Activated naive CD8-positive, alpha-beta T cell treated with anti-CD3 and anti-CD28 coated beads for 36 hours (primary cell): ENCODE data around the gene DUSP28. TPM values are rescaled to one million over a fixed set of nuclear protein-coding genes. Genes with fewer than 3 reads are reported as not detected.

Source experiments
- DNase-seq: peaks from one replicate; pipeline ENCODE4 v3.0.0; 2021
- H3K27ac Mint-ChIP-seq: one replicate; pipeline ENCODE4 v1.8.0; 2022; ENCODE audit warnings: mild to moderate bottlenecking, moderate library complexity, mixed read lengths
- H3K27me3 Mint-ChIP-seq: one replicate; pipeline ENCODE4 v1.8.0; 2022; ENCODE audit warnings: mild to moderate bottlenecking, mixed read lengths
- H3K36me3 Mint-ChIP-seq: one replicate; pipeline ENCODE4 v1.8.0; 2021; ENCODE audit warnings: mild to moderate bottlenecking, mixed read lengths
- H3K4me1 Mint-ChIP-seq: one replicate; pipeline ENCODE4 v1.8.0; 2021; ENCODE audit warnings: mixed read lengths
- H3K4me3 Mint-ChIP-seq: one replicate; pipeline ENCODE4 v1.8.0; 2022; ENCODE audit warnings: mild to moderate bottlenecking, moderate library complexity, mixed read lengths
- H3K9me3 Mint-ChIP-seq: one replicate; pipeline ENCODE4 v1.8.0; 2022; ENCODE audit warnings: mixed read lengths
- total RNA-seq, 2 experiments: library from RNA; stranded (reverse); gene quantifications; one replicate each; pipeline ENCODE4 v1.2.3, GENCODE V29; 2021

The DUSP28 gene
- total RNA-seq, 2 experiments from 2014 or later, result 6.7 to 6.9 TPM

DNA sequence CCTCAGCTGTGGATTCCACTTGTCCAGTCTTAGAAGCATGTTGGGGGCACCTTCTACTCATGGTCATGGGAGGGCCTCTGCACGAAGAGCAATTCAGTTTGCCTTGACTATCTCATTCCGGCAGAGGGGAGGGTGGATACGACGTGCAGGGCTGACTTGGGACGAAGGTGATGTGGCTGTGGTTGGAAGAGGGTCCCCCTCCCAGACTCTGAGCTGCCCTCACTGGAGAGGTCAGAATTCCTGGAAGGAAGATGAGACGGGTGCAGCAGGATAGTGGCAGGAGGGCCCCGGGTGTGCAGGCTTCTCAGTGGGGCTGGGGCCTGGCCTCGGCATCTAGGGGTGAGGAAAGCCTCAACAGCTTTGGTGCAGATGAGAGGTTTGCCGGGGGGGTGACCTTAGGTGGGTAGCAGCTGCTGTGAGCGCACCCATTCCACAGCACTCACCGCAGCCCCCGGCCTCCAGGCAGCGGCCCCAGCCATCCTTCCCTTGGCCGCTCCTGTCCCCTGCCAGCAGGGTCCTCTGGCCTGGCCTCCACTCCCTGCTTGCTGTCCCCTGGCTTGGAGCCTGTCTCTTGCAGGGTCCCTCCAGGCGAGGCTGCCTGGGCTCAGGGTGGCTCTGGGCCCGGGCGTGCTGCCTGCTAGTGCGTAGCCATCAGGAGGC lies 11.3 kb downstream of the DUSP28 start:
- Mint-ChIP-seq H3K4me1 (peaks cover 26% of the 10 kb centered on the region), H3K9me3 (no peaks in the 10 kb centered on the region), H3K27me3 (no peaks in the 10 kb centered on the region), H3K4me3 (no peak overlapping the region), H3K27ac (peak overlapping the region; percentile 13), H3K36me3 (no peaks in the 10 kb centered on the region)
- no peak for DNase-seq

DNA sequence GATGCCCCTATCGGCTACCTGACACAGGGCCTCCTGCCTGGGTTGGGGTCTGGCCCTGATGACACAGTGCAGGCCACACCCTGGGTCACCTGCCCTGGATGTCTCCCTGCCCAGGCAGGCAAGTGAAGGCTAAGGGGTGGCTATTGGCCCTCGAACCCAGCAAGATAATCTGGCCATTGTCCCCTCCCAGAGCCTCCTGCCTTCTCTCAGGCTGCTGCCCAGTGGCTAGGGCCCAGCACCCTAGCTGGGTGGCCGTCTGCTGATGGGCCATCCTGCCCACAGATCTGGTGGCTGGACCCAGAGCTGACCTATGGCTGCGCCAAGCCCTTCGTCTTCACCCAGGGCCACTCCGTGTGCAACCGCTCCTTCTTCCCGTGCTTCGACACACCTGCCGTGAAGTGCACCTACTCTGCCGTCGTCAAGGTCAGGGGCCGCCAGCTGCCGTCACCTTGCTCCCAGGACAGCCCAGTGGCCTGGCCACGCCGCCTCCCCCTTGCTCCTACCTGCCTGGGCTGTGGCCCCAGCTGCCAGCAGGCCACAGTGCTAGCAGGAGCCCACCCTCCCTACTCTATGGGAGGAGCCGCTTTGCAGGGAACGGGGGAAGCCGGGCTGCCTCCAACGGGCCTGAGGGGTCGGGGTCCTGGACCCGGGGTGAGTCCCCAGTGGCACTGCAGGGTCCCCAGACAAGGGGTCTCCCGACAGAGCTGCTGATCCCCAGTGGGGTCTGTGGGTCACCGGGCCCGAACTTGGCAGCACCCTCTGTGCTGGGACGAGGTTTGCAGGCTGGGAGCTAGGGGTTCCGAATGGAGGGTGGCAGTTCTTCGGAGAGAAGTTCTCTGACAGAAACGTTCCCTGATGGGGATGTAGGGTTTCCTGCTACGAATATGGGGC lies 12.2 kb downstream of the DUSP28 start:
- Mint-ChIP-seq H3K36me3 (peaks cover 2% of the 10 kb centered on the region), H3K4me3 (no peak overlapping the region), H3K27ac (no peak overlapping the region), H3K9me3 (no peaks in the 10 kb centered on the region), H3K27me3 (no peaks in the 10 kb centered on the region), H3K4me1 (peaks cover 20% of the 10 kb centered on the region)
- DNase-seq, result no peak

- DNase-seq, result no peak
- Mint-ChIP-seq H3K27ac (no peak overlapping the region), H3K4me3 (no peak overlapping the region), H3K9me3 (no peaks in the 10 kb centered on the region), H3K36me3 (peaks cover 2% of the 10 kb centered on the region), H3K4me1 (peaks cover 17% of the 10 kb centered on the region), H3K27me3 (no peaks in the 10 kb centered on the region)
Measured at GRCh38 chr2:240573071-240573515, 12.9 kb downstream of the DUSP28 start.

DNA sequence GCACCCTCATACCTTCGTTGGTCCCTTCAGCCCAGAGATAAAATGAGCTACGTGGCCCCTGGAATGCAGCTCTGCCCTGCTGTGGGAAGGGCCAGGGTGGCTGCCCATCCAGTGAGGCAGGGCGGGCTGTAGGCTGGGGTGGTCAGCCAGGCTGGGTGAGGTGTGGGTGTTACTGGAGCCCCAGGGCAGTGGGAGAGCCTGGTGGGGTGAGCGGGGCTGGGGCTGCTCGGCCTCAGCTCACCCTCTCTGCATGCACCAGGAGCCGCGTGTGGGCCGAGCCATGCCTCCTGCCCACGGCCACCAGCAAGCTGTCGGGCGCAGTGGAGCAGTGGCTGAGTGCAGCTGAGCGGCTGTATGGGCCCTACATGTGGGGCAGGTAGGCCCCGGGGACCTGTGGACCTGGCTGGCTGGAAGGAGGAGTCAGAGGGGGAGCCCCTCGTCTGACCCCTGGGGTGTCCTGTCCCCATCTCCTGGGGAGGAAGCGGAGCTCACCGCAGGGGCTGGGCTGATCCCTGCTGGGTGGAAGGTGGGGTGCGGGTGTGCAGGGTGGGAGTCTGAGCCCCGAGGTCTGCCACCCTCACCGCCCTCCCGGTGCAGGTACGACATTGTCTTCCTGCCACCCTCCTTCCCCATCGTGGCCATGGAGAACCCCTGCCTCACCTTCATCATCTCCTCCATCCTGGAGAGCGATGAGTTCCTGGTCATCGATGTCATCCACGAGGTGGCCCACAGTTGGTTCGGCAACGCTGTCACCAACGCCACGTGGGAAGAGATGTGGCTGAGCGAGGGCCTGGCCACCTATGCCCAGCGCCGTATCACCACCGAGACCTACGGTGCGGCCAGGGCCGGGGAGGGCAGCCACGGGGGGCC lies 13.6 kb downstream of the DUSP28 start:
- no peak overlapping the region for H3K4me3 Mint-ChIP-seq
- no peak for DNase-seq
- no peaks in the 10 kb centered on the region for H3K9me3 Mint-ChIP-seq
- no peaks in the 10 kb centered on the region for H3K27me3 Mint-ChIP-seq
- no peak overlapping the region for H3K27ac Mint-ChIP-seq
- peaks cover 4% of the 10 kb centered on the region for H3K36me3 Mint-ChIP-seq
- peaks cover 17% of the 10 kb centered on the region for H3K4me1 Mint-ChIP-seq

DNA sequence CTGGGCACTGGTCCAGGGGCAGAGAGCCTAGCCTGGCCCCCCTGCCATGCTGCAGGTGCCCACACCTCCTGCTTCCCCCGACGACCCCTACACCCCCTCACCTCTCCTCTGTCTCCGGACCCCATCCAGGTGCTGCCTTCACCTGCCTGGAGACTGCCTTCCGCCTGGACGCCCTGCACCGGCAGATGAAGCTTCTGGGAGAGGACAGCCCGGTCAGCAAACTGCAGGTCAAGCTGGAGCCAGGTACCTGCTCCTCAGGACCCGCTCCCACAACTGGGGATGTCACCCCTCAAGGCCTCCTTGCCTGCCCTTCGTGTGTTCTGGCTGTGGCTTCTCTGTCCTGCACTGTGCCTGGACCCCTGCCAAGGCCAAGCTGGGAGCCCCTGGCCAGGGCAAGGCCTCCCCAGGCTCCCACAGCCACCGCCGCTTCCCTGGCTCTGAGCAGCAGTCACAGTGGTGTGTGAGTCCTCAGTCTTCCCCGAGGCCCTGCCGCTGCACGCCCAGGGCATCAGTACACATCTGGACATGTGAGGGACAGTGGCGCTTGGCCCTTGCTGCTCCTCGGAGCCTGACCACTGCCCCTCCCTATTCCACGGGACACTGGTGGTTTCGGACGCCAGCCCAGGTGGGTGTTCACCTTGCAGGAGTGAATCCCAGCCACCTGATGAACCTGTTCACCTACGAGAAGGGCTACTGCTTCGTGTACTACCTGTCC lies 14.4 kb downstream of the DUSP28 start:
- Mint-ChIP-seq H3K27me3 (no peaks in the 10 kb centered on the region), H3K36me3 (peaks cover 5% of the 10 kb centered on the region), H3K9me3 (no peaks in the 10 kb centered on the region), H3K27ac (no peak overlapping the region), H3K4me3 (no peak overlapping the region), H3K4me1 (peaks cover 19% of the 10 kb centered on the region)
- DNase-seq, result no peak

GRCh38 chr2:240575101-240575965 lies 15.2 kb downstream of the DUSP28 start:
- H3K9me3 Mint-ChIP-seq, result no peaks in the 10 kb centered on the region
- no peak for DNase-seq
- peaks cover 5% of the 10 kb centered on the region for H3K36me3 Mint-ChIP-seq
- peaks cover 25% of the 10 kb centered on the region for H3K4me1 Mint-ChIP-seq
- H3K27ac Mint-ChIP-seq, result no peak overlapping the region
- no peak overlapping the region for H3K4me3 Mint-ChIP-seq
- no peaks in the 10 kb centered on the region for H3K27me3 Mint-ChIP-seq

DNA sequence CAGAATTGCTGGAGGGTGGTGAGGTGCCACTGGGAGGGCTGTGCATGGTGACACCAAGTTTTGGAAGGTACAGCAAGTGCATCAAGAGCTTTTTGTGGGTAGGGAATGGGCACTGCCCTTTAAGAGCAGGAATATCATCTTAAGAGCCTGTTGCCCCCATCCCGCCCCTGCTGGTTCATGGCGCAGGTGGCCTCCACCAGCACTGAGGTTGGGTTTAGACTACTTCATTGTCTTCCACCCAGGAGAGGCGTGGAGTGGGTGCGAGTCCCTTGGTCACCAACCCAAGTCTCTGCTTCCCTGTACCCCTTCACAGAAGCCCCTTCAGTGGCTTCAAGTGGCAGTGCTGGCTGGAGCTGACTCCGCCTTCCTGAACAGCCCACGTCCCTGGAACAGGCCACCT lies 15.9 kb downstream of the DUSP28 start:
- Mint-ChIP-seq H3K4me1 (peaks cover 21% of the 10 kb centered on the region), H3K36me3 (peaks cover 10% of the 10 kb centered on the region), H3K27me3 (no peaks in the 10 kb centered on the region), H3K4me3 (no peak overlapping the region), H3K27ac (no peak overlapping the region), H3K9me3 (peaks cover 2% of the 10 kb centered on the region)
- DNase-seq, result no peak

DNA sequence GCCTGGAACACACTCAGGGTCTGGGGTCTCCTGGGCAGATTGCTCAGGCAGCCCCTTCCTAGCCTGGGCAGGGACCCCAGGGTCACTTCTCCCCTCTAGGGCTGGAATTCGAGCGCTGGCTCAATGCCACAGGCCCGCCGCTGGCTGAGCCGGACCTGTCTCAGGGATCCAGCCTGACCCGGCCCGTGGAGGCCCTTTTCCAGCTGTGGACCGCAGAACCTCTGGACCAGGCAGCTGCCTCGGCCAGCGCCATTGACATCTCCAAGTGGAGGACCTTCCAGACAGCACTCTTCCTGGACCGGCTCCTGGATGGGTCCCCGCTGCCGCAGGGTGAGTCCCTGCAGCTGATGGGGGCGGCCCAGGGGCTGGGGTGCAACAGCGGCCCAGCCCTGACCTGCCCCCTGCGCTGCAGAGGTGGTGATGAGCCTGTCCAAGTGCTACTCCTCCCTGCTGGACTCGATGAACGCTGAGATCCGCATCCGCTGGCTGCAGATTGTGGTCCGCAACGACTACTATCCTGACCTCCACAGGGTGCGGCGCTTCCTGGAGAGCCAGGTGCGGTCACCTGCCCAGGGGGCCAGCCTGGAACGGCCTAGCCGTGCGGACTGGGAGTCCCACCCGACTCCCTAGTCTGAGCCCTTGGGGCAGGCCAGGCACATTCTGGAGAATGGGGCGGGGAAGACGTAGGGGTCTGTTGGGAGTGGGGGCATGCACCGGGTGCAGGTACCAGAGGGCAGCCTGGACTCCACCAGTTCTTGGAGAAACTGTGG lies 16.5 kb downstream of the DUSP28 start:
- H3K27me3 Mint-ChIP-seq, result no peaks in the 10 kb centered on the region
- H3K9me3 Mint-ChIP-seq, result peaks cover 3% of the 10 kb centered on the region
- no peak overlapping the region for H3K4me3 Mint-ChIP-seq
- DNase-seq, result no peak
- peaks cover 13% of the 10 kb centered on the region for H3K36me3 Mint-ChIP-seq
- H3K4me1 Mint-ChIP-seq, result peaks cover 17% of the 10 kb centered on the region
- no peak overlapping the region for H3K27ac Mint-ChIP-seq

DNA sequence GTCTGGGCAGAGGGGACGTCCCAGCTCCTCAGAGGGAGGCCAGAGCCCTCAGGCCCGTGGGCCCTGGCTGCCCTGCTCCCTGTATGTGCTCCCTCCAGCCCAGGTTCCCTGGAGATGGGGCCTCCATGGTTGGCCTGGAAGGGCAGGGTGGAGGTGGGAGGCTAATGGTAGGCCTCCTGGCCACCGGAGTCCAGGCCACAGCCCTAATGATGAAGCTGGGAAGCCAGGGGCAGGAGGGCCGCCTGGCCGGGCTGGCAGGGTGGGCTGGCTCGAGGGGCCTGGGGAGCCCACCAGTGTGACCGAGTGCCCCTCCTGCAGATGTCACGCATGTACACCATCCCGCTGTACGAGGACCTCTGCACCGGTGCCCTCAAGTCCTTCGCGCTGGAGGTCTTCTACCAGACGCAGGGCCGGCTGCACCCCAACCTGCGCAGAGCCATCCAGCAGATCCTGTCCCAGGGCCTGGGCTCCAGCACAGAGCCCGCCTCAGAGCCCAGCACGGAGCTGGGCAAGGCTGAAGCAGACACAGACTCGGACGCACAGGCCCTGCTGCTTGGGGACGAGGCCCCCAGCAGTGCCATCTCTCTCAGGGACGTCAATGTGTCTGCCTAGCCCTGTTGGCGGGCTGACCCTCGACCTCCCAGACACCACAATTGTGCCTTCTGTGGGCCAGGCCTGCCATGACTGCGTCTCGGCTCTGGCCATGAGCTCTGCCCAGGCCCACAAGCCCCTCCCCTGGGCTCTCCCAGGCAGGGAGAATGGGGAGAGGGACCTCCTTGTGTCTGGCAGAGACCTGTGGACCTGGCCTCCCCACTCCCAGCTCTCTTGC lies 17.3 kb downstream of the DUSP28 start:
- peaks cover 3% of the 10 kb centered on the region for H3K9me3 Mint-ChIP-seq
- H3K4me1 Mint-ChIP-seq, result peaks cover 17% of the 10 kb centered on the region
- no peak for DNase-seq
- no peaks in the 10 kb centered on the region for H3K27me3 Mint-ChIP-seq
- peaks cover 15% of the 10 kb centered on the region for H3K36me3 Mint-ChIP-seq
- no peak overlapping the region for H3K4me3 Mint-ChIP-seq
- no peak overlapping the region for H3K27ac Mint-ChIP-seq

GRCh38 chr2:240578110-240578450 lies 17.9 kb downstream of the DUSP28 start:
- Mint-ChIP-seq H3K36me3 (peaks cover 15% of the 10 kb centered on the region), H3K4me1 (peaks cover 23% of the 10 kb centered on the region), H3K4me3 (no peak overlapping the region), H3K27me3 (no peaks in the 10 kb centered on the region), H3K27ac (no peak overlapping the region), H3K9me3 (peaks cover 3% of the 10 kb centered on the region)
- DNase-seq, result no peak

- H3K4me1 Mint-ChIP-seq, result peaks cover 26% of the 10 kb centered on the region
- H3K27me3 Mint-ChIP-seq, result no peaks in the 10 kb centered on the region
- DNase-seq, result no peak
- H3K36me3 Mint-ChIP-seq, result peaks cover 15% of the 10 kb centered on the region
- H3K4me3 Mint-ChIP-seq, result no peak overlapping the region
- H3K9me3 Mint-ChIP-seq, result peaks cover 3% of the 10 kb centered on the region
- H3K27ac Mint-ChIP-seq, result peak overlapping the region; percentile 83
Measured at GRCh38 chr2:240578488-240578887, 18.3 kb downstream of the DUSP28 start.

- H3K4me1 Mint-ChIP-seq, result peaks cover 26% of the 10 kb centered on the region
- no peak for DNase-seq
- peaks cover 3% of the 10 kb centered on the region for H3K9me3 Mint-ChIP-seq
- no peaks in the 10 kb centered on the region for H3K27me3 Mint-ChIP-seq
- no peak overlapping the region for H3K4me3 Mint-ChIP-seq
- peak overlapping the region; percentile 83 for H3K27ac Mint-ChIP-seq
- peaks cover 15% of the 10 kb centered on the region for H3K36me3 Mint-ChIP-seq
Measured at GRCh38 chr2:240579071-240579762, 19.1 kb downstream of the DUSP28 start.
